Measurements from ENCODE around the gene CCT8. TPM values are rescaled to one million over a fixed set of nuclear protein-coding genes. Genes with fewer than 3 reads are reported as not detected.

The CCT8 gene
- polyA plus RNA-seq, 1 of the 3 experiments (the other 2 are of a cell fraction): 102 TPM

DNA sequence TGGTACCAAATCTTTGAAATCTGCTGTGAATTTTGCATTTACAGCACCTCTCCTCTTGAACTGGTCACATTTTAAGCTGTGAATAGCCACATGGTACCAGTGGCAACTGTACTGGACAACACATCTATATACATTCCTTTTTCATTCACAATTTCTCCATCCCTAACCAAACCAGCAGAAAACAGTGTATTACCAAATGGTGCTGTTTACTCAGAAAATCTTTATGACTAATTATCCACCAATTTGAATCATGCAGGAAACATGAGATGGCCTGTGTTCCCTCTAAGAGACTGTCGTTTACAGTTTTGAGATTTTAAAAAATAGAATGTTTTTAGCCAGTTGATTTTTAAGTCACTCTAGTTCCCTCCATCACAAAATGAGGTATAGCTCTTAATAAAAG, 17.6 kb upstream of the CCT8 start:
- Histone ChIP-seq H2AFZ (ENCODE audit: low read depth) (peak overlapping the region; percentile 27; the same call in 1 of the 2 replicates), H4K20me1 (ENCODE audit: insufficient read depth) (no peaks in the 10 kb centered on the region), H3K79me2 (ENCODE audit: insufficient read depth) (no peaks in the 10 kb centered on the region), H3K4me3 (ENCODE audit: low read depth in 2 of 2, low read length in 1 of 2) (no peak overlapping the region), H3K36me3 (replicated peaks in 1 of 2; ENCODE audit: control insufficient read depth in 1 of 2, insufficient read depth in 2 of 2, low read length in 1 of 2) (no peaks in the 10 kb centered on the region), H3K4me2 (no peak overlapping the region), H3K9me2 (no peaks in the 10 kb centered on the region), H3F3A (replicated peaks; ENCODE audit: insufficient read depth) (peaks cover 5% of the 10 kb centered on the region), H3K27me3 (ENCODE audit: insufficient read depth) (no peaks in the 10 kb centered on the region), H3K4me1 (ENCODE audit: control insufficient read depth in 1 of 2, insufficient read depth in 2 of 2, low read depth in 1 of 2, low read length in 1 of 2) (peaks cover 0 to 21% of the 10 kb centered on the region in 2 experiments; a peak in 1 of 4 replicates), H3K9ac (no peak overlapping the region; the same call in 1 of the 2 replicates), H3K9me3 (no peaks in the 10 kb centered on the region), H3K27ac (ENCODE audit: low read depth in 2 of 2, low read length in 1 of 2) (peak overlapping the region in 1 of 2 experiments; percentile 33; a peak in 2 of 4 replicates)
- ChIA-PET POLR2A (no interaction called here), CTCF (interaction anchor here (0.9 to 1.6 kb wide), 5 partner anchors 14 to 257 kb away, joined by 3 to 8 read pairs (median 4); no protein-coding TSS in a partner anchor)
- TF ChIP-seq FOSL2 (IDR thresholded peaks at IDR 0.05; ENCODE audit: borderline replicate concordance, low read depth) (peak; percentile 76; the same call in 1 of the 2 replicates), FOXM1 (IDR thresholded peaks at IDR 0.05; ENCODE audit: low read depth) (no peak), GATA2 (CRISPR knock-in tag; IDR thresholded peaks at IDR 0.05) (no peak), EP300 (IDR thresholded peaks at IDR 0.05; ENCODE audit: borderline replicate concordance in 1 of 2, low read depth in 1 of 2, low read length in 1 of 2) (peak in 1 of 2 experiments; percentile 37; a peak in 1 of 4 replicates), TCF12 (IDR thresholded peaks at IDR 0.05) (peak; percentile 61), TEAD4 (IDR thresholded peaks at IDR 0.05; ENCODE audit: borderline replicate concordance, insufficient read depth) (0 out of 2 replicates have a peak, but pooled peaks have one; percentile 60), JUND (IDR thresholded peaks at IDR 0.05) (peak; percentile 82)
- TF ChIP-seq, protein P1, sequence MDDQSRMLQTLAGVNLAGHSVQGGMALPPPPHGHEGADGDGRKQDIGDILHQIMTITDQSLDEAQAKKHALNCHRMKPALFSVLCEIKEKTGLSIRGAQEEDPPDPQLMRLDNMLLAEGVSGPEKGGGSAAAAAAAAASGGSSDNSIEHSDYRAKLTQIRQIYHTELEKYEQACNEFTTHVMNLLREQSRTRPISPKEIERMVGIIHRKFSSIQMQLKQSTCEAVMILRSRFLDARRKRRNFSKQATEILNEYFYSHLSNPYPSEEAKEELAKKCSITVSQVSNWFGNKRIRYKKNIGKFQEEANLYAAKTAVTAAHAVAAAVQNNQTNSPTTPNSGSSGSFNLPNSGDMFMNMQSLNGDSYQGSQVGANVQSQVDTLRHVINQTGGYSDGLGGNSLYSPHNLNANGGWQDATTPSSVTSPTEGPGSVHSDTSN (IDR thresholded peaks at IDR 0.05): peak; percentile 27
- no peak for DNase-seq
- 11% methylated on average over 1 of the region's 1 CpG for WGBS (ENCODE audit: low lambda C conversion rate)

DNA sequence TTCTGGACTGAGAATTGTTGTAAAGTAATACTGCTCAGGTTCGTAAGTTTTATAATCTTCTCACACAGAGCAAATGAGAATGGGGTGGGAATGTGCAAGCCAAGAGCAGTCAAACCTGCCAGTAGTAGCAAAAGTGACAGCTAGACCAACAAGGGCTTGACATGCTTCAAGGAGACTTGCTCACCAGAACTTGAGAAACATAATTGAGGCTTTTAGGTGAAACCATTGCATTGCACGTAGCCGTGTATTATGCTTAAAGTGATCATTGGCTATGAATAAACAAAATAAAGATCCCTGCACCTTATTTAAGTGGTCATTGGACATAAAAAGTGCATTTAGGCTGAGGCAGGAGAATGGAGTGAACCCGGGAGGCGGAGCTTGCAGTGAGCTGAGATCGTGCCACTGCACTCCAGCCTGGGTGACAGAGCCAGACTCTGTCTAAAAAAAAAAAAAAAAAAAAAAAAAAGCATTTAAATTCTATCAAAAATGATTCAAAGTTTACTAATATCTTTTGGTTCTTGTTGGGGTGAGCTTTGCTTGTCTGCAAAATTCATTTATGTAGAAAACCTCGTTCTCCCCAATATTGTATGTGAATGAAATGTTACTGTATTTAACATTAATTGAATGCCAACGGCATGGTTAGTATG, 11.8 kb upstream of the CCT8 start:
- H3K4me2 ChIP-seq: no peak overlapping the region
- H3K9ac ChIP-seq: no peak overlapping the region
- H4K20me1 ChIP-seq (ENCODE audit: insufficient read depth): no peaks in the 10 kb centered on the region
- WGBS (ENCODE audit: low lambda C conversion rate): 82% methylated on average over 8 of the region's 8 CpGs
- no peak overlapping the region for H2AFZ ChIP-seq (ENCODE audit: low read depth)
- no peak overlapping the region for H3K4me3 ChIP-seq (ENCODE audit: low read depth in 2 of 2, low read length in 1 of 2)
- H3K9me2 ChIP-seq: no peaks in the 10 kb centered on the region
- no peaks in the 10 kb centered on the region for H3K27me3 ChIP-seq (ENCODE audit: insufficient read depth)
- no peak for TF ChIP-seq TAF1 (IDR thresholded peaks at IDR 0.05; ENCODE audit: borderline replicate concordance, low read depth, low read length)
- no peak for TF ChIP-seq NRF1 (IDR thresholded peaks at IDR 0.05; ENCODE audit: low read depth, low read length)
- TF ChIP-seq, protein P2, sequence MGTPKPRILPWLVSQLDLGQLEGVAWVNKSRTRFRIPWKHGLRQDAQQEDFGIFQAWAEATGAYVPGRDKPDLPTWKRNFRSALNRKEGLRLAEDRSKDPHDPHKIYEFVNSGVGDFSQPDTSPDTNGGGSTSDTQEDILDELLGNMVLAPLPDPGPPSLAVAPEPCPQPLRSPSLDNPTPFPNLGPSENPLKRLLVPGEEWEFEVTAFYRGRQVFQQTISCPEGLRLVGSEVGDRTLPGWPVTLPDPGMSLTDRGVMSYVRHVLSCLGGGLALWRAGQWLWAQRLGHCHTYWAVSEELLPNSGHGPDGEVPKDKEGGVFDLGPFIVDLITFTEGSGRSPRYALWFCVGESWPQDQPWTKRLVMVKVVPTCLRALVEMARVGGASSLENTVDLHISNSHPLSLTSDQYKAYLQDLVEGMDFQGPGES (IDR thresholded peaks at IDR 0.05; ENCODE audit: low read depth, low read length): no peak
- TF ChIP-seq SMC3 (IDR thresholded peaks at IDR 0.05; ENCODE audit: low read depth, low read length): no peak
- no peak for TF ChIP-seq CHD2 (IDR thresholded peaks at IDR 0.05; ENCODE audit: low read length, partially characterized antibody)
- TF ChIP-seq FOXJ3 (CRISPR knock-in tag; IDR thresholded peaks at IDR 0.05): no peak
- TF ChIP-seq EZH2phosphoT487 (IDR thresholded peaks at IDR 0.05; ENCODE audit: borderline replicate concordance, low read depth): no peak
- no peak for TF ChIP-seq TCF12 (IDR thresholded peaks at IDR 0.05)
- TF ChIP-seq TEAD4 (IDR thresholded peaks at IDR 0.05; ENCODE audit: borderline replicate concordance, insufficient read depth): no peak
- DNase-seq: no peak
- no peaks in the 10 kb centered on the region for H3K9me3 ChIP-seq
- ChIA-PET CTCF (no interaction called here), POLR2A (no interaction called here)
- H3K36me3 ChIP-seq (replicated peaks in 1 of 2; ENCODE audit: control insufficient read depth in 1 of 2, insufficient read depth in 2 of 2, low read length in 1 of 2): no peaks in the 10 kb centered on the region
- no peak overlapping the region for H3K27ac ChIP-seq (ENCODE audit: low read depth in 2 of 2, low read length in 1 of 2)
- H3F3A ChIP-seq (replicated peaks; ENCODE audit: insufficient read depth): no peaks in the 10 kb centered on the region
- no peaks in the 10 kb centered on the region for H3K79me2 ChIP-seq (ENCODE audit: insufficient read depth)
- H3K4me1 ChIP-seq (ENCODE audit: control insufficient read depth in 1 of 2, insufficient read depth in 2 of 2, low read depth in 1 of 2, low read length in 1 of 2): peaks cover 0 to 8% of the 10 kb centered on the region in 2 experiments; a peak in 2 of 4 replicates
